OCI-M2 (cell line): Measurements from ENCODE around the gene TMEM126A.
"Not testable (repeated sequence)": the region's sequence is repeated elsewhere in the genome, so short reads cannot be mapped to it uniquely, and the experiment has no call there.

Source experiments
- DNase-seq: peaks from one replicate; lab custom pipeline; 2025; ENCODE audit not compliant: unreplicated experiment; lab: John Stamatoyannopoulos, UW

The TMEM126A gene

GRCh38 chr11:85656777-85657176, 9.0 kb downstream of the TMEM126A start:
- no peak for DNase-seq

GRCh38 chr11:85658180-85658579, 10.4 kb downstream of the TMEM126A start:
- no peak for DNase-seq

GRCh38 chr11:85661972-85662664, 14.4 kb downstream of the TMEM126A start:
- DNase-seq, result no peak

- no peak for DNase-seq
Measured at GRCh38 chr11:85663080-85663752, 15.4 kb downstream of the TMEM126A start.

- DNase-seq, result no peak
Measured at GRCh38 chr11:85663753-85664614, 16.2 kb downstream of the TMEM126A start.

GRCh38 chr11:85664615-85665481, 17.1 kb downstream of the TMEM126A start, which contains the start of gene CREBZF:
Gene CREBZF (minus strand): TSS chr11:85665129. CDS start chr11:85664875, 254 bp downstream.
- DNase-seq, result peak; percentile 71

- no peak for DNase-seq
Measured at GRCh38 chr11:85665733-85666132, 18.0 kb downstream of the TMEM126A start.

- DNase-seq, result no peak
Measured at GRCh38 chr11:85666687-85667086, 18.9 kb downstream of the TMEM126A start.

GRCh38 chr11:85668157-85668556, 20.4 kb downstream of the TMEM126A start:
- no peak for DNase-seq

GRCh38 chr11:85670949-85671663, 23.3 kb downstream of the TMEM126A start:
- DNase-seq, result not testable (repeated sequence)

GRCh38 chr11:85672105-85672902, 24.5 kb downstream of the TMEM126A start:
- DNase-seq, result no peak

GRCh38 chr11:85673393-85673792, 25.6 kb downstream of the TMEM126A start:
- no peak for DNase-seq

GRCh38 chr11:85679576-85679975, 31.8 kb downstream of the TMEM126A start:
- no peak for DNase-seq

- no peak for DNase-seq
Measured at GRCh38 chr11:85680897-85681296, 33.1 kb downstream of the TMEM126A start.

- no peak for DNase-seq
Measured at GRCh38 chr11:85682330-85683305, 34.9 kb downstream of the TMEM126A start.

- DNase-seq, result no peak
Measured at GRCh38 chr11:85685125-85685819, 37.5 kb downstream of the TMEM126A start.

- DNase-seq, result no peak
Measured at GRCh38 chr11:85685820-85686459, 38.2 kb downstream of the TMEM126A start, which contains the start of gene CCDC89. Gene CCDC89 (minus strand): TSS chr11:85686195. CDS start chr11:85686130, 65 bp downstream.
